GM19239 (cell line): ENCODE data around the gene RHOBTB1.
"Not testable (repeated sequence)": the region's sequence is repeated elsewhere in the genome, so short reads cannot be mapped to it uniquely, and the experiment has no call there.

Experiments
- DNase-seq: peaks from one replicate; pipeline ENCODE4 v3.0.0; 2011; ENCODE audit warnings: low spot score; ENCODE audit not compliant: insufficient read length
- FAIRE-seq: peaks from 2 replicates; lab custom pipeline; 2011; peaks lifted over from hg19 to GRCh38; lab: Jason Lieb, UNC

RHOBTB1 gene

GRCh38 chr10:60911216-60911615, 32.8 kb downstream of the RHOBTB1 start:
- FAIRE-seq, result no peak
- DNase-seq, result no peak

- no peak for DNase-seq
- no peak for FAIRE-seq
These were observed 33.4 kb downstream of the RHOBTB1 start for GRCh38 chr10:60910543-60910942.

GRCh38 chr10:60908896-60909295, 35.1 kb downstream of the RHOBTB1 start:
- FAIRE-seq, result no peak

GRCh38 chr10:60908031-60908430, 36.0 kb downstream of the RHOBTB1 start:
- DNase-seq (no peak), FAIRE-seq (no peak)

More at GRCh38 chr10:60908896-60909295, 35.1 kb downstream of the RHOBTB1 start:
- DNase-seq, result no peak

GRCh38 chr10:60907236-60907635, 36.7 kb downstream of the RHOBTB1 start:
- FAIRE-seq (no peak), DNase-seq (no peak)

- not testable (repeated sequence) for DNase-seq, FAIRE-seq
These were observed 37.2 kb downstream of the RHOBTB1 start for GRCh38 chr10:60906825-60907224.

- no peak for FAIRE-seq
These were observed 37.6 kb downstream of the RHOBTB1 start for GRCh38 chr10:60906411-60906810.

GRCh38 chr10:60905580-60905979, 38.4 kb downstream of the RHOBTB1 start:
- no peak for DNase-seq
- no peak for FAIRE-seq

More at GRCh38 chr10:60906411-60906810, 37.6 kb downstream of the RHOBTB1 start:
- no peak for DNase-seq

- FAIRE-seq, result no peak
- DNase-seq, result no peak
These were observed 40.9 kb downstream of the RHOBTB1 start for GRCh38 chr10:60903096-60903495.

GRCh38 chr10:60901561-60902235, 42.3 kb downstream of the RHOBTB1 start:
- FAIRE-seq (no peak), DNase-seq (no peak)

- FAIRE-seq (no peak), DNase-seq (no peak)
These were observed 44.7 kb downstream of the RHOBTB1 start for GRCh38 chr10:60899266-60899665.

- no peak for DNase-seq
- no peak for FAIRE-seq
These were observed 45.7 kb downstream of the RHOBTB1 start for GRCh38 chr10:60898321-60898720.

GRCh38 chr10:60896810-60897209, 47.2 kb downstream of the RHOBTB1 start:
- FAIRE-seq, result no peak

GRCh38 chr10:60896033-60896432, 48.0 kb downstream of the RHOBTB1 start:
- FAIRE-seq (no peak), DNase-seq (no peak)

More at GRCh38 chr10:60896810-60897209, 47.2 kb downstream of the RHOBTB1 start:
- DNase-seq, result no peak

GRCh38 chr10:60894786-60895185, 49.2 kb downstream of the RHOBTB1 start:
- DNase-seq (no peak), FAIRE-seq (no peak)

- DNase-seq (no peak), FAIRE-seq (no peak)
These were observed 50.8 kb downstream of the RHOBTB1 start for GRCh38 chr10:60893231-60893630.

- FAIRE-seq (no peak), DNase-seq (no peak)
These were observed 51.4 kb downstream of the RHOBTB1 start for GRCh38 chr10:60892571-60892970.

- DNase-seq (no peak), FAIRE-seq (no peak)
These were observed 53.2 kb downstream of the RHOBTB1 start for GRCh38 chr10:60890811-60891210.

GRCh38 chr10:60883187-60883586, 60.8 kb downstream of the RHOBTB1 start:
- FAIRE-seq, result peak; percentile 52

GRCh38 chr10:60878224-60878623, 65.8 kb downstream of the RHOBTB1 start:
- DNase-seq, result no peak
- no peak for FAIRE-seq

More at GRCh38 chr10:60883187-60883586, 60.8 kb downstream of the RHOBTB1 start:
- peak; percentile 12 for DNase-seq

GRCh38 chr10:60877777-60878120, 66.2 kb downstream of the RHOBTB1 start:
- DNase-seq, result no peak
- no peak for FAIRE-seq

GRCh38 chr10:60877061-60877776, 66.8 kb downstream of the RHOBTB1 start:
- FAIRE-seq, result no peak

More at GRCh38 chr10:60877061-60877776, 66.8 kb downstream of the RHOBTB1 start:
- no peak for DNase-seq
